Effector CD8-positive, alpha-beta T cell (primary cell): ENCODE measurements around the gene ZNF329.
"Not testable (repeated sequence)": the region's sequence is repeated elsewhere in the genome, so short reads cannot be mapped to it uniquely, and the experiment has no call there.

Source experiments
- DNase-seq: peaks from one replicate; lab custom pipeline; 2025; lab: John Stamatoyannopoulos, UW
- total RNA-seq, 4 experiments: gene quantifications; one replicate each; lab custom pipeline; 2026; lab: John Stamatoyannopoulos, UW

ZNF329 gene
- total RNA-seq, result 49.0 to 51.3 (median 49.9) reads per million in 4 experiments

- DNase-seq, result peak; percentile 88
Observed at GRCh38 chr19:58150328-58150921, at the start of gene ZNF329. TSS of gene ZNF329 (minus strand) at chr19:58150789. CDS start at chr19:58129503, 21,286 bp downstream.

- no peak for DNase-seq
Observed at GRCh38 chr19:58196901-58197616, 46.5 kb upstream of the ZNF329 start.

- DNase-seq, result no peak
Observed at GRCh38 chr19:58183817-58184215, 33.2 kb upstream of the ZNF329 start.

GRCh38 chr19:58182989-58183816 is 32.6 kb upstream of the ZNF329 start, which contains the start of gene ZNF274:
TSS of gene ZNF274 (plus strand) at chr19:58183061. CDS start at chr19:58183966, 905 bp downstream.
- DNase-seq, result peak; percentile 81

GRCh38 chr19:58182577-58182988 is 32.0 kb upstream of the ZNF329 start:
- peak; percentile 73 for DNase-seq

- DNase-seq, result peak; percentile 7
Observed at GRCh38 chr19:58181902-58182576, 31.4 kb upstream of the ZNF329 start.

GRCh38 chr19:58170860-58171259 is 20.3 kb upstream of the ZNF329 start:
- no peak for DNase-seq

- no peak for DNase-seq
Observed at GRCh38 chr19:58166708-58167280, 16.2 kb upstream of the ZNF329 start.

GRCh38 chr19:58166268-58166667 is 15.7 kb upstream of the ZNF329 start:
- DNase-seq, result no peak

GRCh38 chr19:58157045-58157728 is 6.6 kb upstream of the ZNF329 start:
- DNase-seq, result no peak

GRCh38 chr19:58154679-58155648 is 4.4 kb upstream of the ZNF329 start:
- peak; percentile 98 for DNase-seq

GRCh38 chr19:58154287-58154678 is 3.7 kb upstream of the ZNF329 start:
- no peak for DNase-seq

GRCh38 chr19:58153386-58153785 is 2.8 kb upstream of the ZNF329 start:
- DNase-seq, result no peak

- not testable (repeated sequence) for DNase-seq
Observed at GRCh38 chr19:58147475-58147874, 3.1 kb downstream of the ZNF329 start.

GRCh38 chr19:58145849-58146248 is 4.7 kb downstream of the ZNF329 start:
- no peak for DNase-seq

GRCh38 chr19:58134244-58134643 is 16.3 kb downstream of the ZNF329 start:
- no peak for DNase-seq

- DNase-seq, result no peak
Observed at GRCh38 chr19:58129284-58129683, 21.3 kb downstream of the ZNF329 start.

- DNase-seq, result no peak
Observed at GRCh38 chr19:58128041-58128685, 22.4 kb downstream of the ZNF329 start.

GRCh38 chr19:58123354-58123753 is 27.2 kb downstream of the ZNF329 start:
- no peak for DNase-seq
